ENCODE data around the gene OR4S1. TPM values are rescaled to one million over a fixed set of nuclear protein-coding genes. Genes with fewer than 3 reads are reported as not detected.
"Not testable (repeated sequence)": the region's sequence is repeated elsewhere in the genome, so short reads cannot be mapped to it uniquely, and the experiment has no call there.

Gene OR4S1
- total RNA-seq, 1 donor from 2014 or later = not detected

DNA sequence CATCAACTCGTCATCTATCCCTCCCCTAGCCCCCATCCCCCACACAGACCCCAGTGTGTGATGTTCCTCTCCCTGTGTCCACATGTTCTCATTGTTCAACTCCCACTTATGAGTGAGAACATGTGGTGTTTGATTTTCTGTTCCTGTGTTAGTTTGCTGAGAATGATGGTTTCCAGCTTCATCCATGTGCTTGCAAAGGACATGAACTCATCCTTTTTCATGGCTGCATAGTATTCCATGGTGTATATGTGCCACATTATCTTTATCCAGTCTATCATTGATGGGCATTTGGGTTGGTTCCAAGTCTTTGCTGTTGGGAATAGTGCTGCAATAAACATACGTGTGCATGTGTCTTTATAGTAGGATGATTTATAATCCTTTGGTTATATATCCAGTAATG, 36.5 kb downstream of the OR4S1 start:
- H3K27ac ChIP-seq (ENCODE audit: low read depth, low read length); H3K9me3 ChIP-seq (ENCODE audit: control insufficient read depth in 3 of 3, low read length in 3 of 3); H3K9ac ChIP-seq (ENCODE audit: low read depth in 1 of 3, low read length in 3 of 3); H3K36me3 ChIP-seq (ENCODE audit: control insufficient read depth in 3 of 3, insufficient read depth in 3 of 3, low read length in 3 of 3); H3K4me3 ChIP-seq (ENCODE audit: low read length in 3 of 3); H3K27me3 ChIP-seq (ENCODE audit: control insufficient read depth in 3 of 3, insufficient read depth in 3 of 3, low read length in 3 of 3); H3K4me1 ChIP-seq (ENCODE audit: control insufficient read depth in 3 of 3, insufficient read depth in 3 of 3, low read length in 3 of 3): not testable (repeated sequence)

DNA sequence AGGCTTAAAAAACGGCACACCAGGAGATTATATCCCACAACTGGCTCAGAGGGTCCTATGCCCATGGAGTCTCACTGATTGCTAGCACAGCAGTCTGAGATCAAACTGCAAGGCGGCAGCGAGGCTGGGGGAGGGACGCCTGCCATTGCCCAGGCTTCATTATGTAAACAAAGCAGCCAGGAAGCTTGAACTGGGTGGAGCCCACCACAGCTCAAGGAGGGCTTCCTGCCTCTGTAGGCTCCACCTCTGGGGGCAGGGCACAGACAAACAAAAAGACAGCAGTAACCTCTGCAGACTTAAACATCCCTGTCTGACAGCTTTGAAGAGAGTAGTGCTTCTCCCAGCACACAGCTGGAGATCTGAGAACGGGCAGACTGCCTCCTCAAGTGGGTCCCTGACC, 40.3 kb downstream of the OR4S1 start:
- not testable (repeated sequence) for H3K9ac ChIP-seq (ENCODE audit: low read depth in 1 of 3, low read length in 3 of 3); H3K4me3 ChIP-seq (ENCODE audit: low read length in 3 of 3); H3K27ac ChIP-seq (ENCODE audit: low read depth, low read length); H3K36me3 ChIP-seq (ENCODE audit: control insufficient read depth in 3 of 3, insufficient read depth in 3 of 3, low read length in 3 of 3); H3K9me3 ChIP-seq (ENCODE audit: control insufficient read depth in 3 of 3, low read length in 3 of 3); H3K4me1 ChIP-seq (ENCODE audit: control insufficient read depth in 3 of 3, insufficient read depth in 3 of 3, low read length in 3 of 3); H3K27me3 ChIP-seq (ENCODE audit: control insufficient read depth in 3 of 3, insufficient read depth in 3 of 3, low read length in 3 of 3)

DNA sequence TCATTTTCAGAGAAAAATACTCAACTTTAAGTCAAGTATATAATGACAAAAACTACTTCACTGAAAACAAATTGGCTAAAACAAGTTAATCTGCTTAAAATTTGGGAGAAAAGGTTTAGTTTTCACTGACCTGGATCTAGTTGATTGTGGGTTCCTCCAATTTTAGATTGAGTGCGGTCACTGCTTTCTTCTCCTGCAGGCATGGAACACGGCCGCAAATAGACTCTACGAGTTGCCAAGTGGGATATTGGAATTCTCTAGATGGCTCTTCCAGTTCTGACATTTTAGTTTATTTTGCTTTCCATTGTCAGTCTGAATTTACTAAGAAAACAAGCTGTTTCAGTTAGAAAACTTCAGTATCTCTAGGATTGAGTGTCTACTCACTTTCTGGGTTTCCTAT, 48.0 kb downstream of the OR4S1 start:
- H3K9ac ChIP-seq (ENCODE audit: low read depth in 1 of 3, low read length in 3 of 3) = no peak overlapping the region

DNA sequence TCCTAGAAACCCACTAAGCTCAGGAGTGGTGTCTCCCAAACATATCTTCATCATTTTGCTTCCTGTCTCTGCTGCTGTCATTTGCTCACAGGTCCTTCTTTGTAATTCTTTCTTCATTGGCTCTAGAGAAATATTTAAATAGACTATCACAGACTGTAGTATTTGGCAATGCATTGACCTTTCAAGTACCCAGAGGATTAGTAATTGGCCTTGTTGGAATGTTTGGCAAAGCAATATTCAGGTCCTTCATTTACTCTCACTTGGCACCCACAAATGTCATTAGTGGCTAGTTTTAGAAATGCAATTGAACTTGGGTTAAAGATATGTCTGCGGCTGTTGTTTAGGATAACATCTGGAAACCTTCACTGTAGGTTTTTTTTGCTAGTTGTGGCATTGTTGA, 48.7 kb downstream of the OR4S1 start:
- Histone ChIP-seq H3K4me3 (ENCODE audit: low read length in 3 of 3) (no peak overlapping the region), H3K9ac (ENCODE audit: low read depth in 1 of 3, low read length in 3 of 3) (no peak overlapping the region), H3K4me1 (ENCODE audit: control insufficient read depth in 3 of 3, insufficient read depth in 3 of 3, low read length in 3 of 3) (no peaks in the 10 kb centered on the region), H3K27ac (ENCODE audit: low read depth, low read length) (no peak overlapping the region), H3K36me3 (ENCODE audit: control insufficient read depth in 3 of 3, insufficient read depth in 3 of 3, low read length in 3 of 3) (no peaks in the 10 kb centered on the region), H3K9me3 (ENCODE audit: control insufficient read depth in 3 of 3, low read length in 3 of 3) (no peaks in the 10 kb centered on the region), H3K27me3 (ENCODE audit: control insufficient read depth in 3 of 3, insufficient read depth in 3 of 3, low read length in 3 of 3) (no peaks in the 10 kb centered on the region)

More for the DNA sequence above, 48.0 kb downstream of the OR4S1 start:
- H3K27ac ChIP-seq (ENCODE audit: low read depth, low read length) = no peak overlapping the region
- H3K36me3 ChIP-seq (ENCODE audit: control insufficient read depth in 3 of 3, insufficient read depth in 3 of 3, low read length in 3 of 3) = no peaks in the 10 kb centered on the region
- H3K4me1 ChIP-seq (ENCODE audit: control insufficient read depth in 3 of 3, insufficient read depth in 3 of 3, low read length in 3 of 3) = no peaks in the 10 kb centered on the region
- no peaks in the 10 kb centered on the region for H3K27me3 ChIP-seq (ENCODE audit: control insufficient read depth in 3 of 3, insufficient read depth in 3 of 3, low read length in 3 of 3)
- H3K9me3 ChIP-seq (ENCODE audit: control insufficient read depth in 3 of 3, low read length in 3 of 3) = no peaks in the 10 kb centered on the region
- no peak overlapping the region for H3K4me3 ChIP-seq (ENCODE audit: low read length in 3 of 3)

Other genes starting within 250 kb of the OR4S1 start
- gene OR4B1, start 89.4 kb upstream of the OR4S1 start, total RNA-seq = not detected
- gene OR4X2, start 61.1 kb upstream of the OR4S1 start, total RNA-seq = not detected
- gene OR4X1, start 42.4 kb upstream of the OR4S1 start, total RNA-seq = not detected
- gene OR4C3, start 18.7 kb downstream of the OR4S1 start, total RNA-seq = not detected
- not detected for gene OR4C5, start 60.2 kb downstream of the OR4S1 start, total RNA-seq
- gene OR4A47, start 182.6 kb downstream of the OR4S1 start, total RNA-seq = not detected